Natural killer cell (primary cell): ENCODE results near the gene SERTAD3. TPM values are rescaled to one million over a fixed set of nuclear protein-coding genes. Genes with fewer than 3 reads are reported as not detected.

Source experiments
- ATAC-seq, 3 donors: fragments of 150-1000 bp in 2 of 3; fragments of 200-7000 bp in 1 of 3; cut with Tn5 transposase; 1 replicate in 1 of 3; 2 replicates in 2 of 3; pipeline ENCODE4 v1.10.0; 2021; ENCODE audit warnings: mild to moderate bottlenecking in 2 of 3, moderate library complexity in 2 of 3
- DNase-seq, 2 donors: peaks; one replicate each; pipeline versions ENCODE4 v3.0.0 to v3.0.0-alpha.2; 2013 to 2021; ENCODE audit warnings: mixed read lengths in 1 of 2
- H3K27ac ChIP-seq: one replicate; pipeline ENCODE4 v1.5.1; 2013; ENCODE audit warnings: mild to moderate bottlenecking, low read length
- H3K27me3 ChIP-seq: one replicate; pipeline ENCODE4 v1.6.1; 2013; ENCODE audit warnings: low read length; ENCODE audit not compliant: control insufficient read depth, insufficient read depth
- H3K36me3 ChIP-seq: one replicate; pipeline ENCODE4 v1.6.1; 2013; ENCODE audit warnings: low read length; ENCODE audit not compliant: control insufficient read depth, insufficient read depth
- H3K4me1 ChIP-seq: one replicate; pipeline ENCODE4 v1.6.1; 2013; ENCODE audit warnings: low read length; ENCODE audit not compliant: control insufficient read depth, insufficient read depth
- H3K4me3 ChIP-seq: one replicate; pipeline ENCODE4 v1.5.1; 2013; ENCODE audit warnings: low read length
- H3K9me3 ChIP-seq: one replicate; pipeline ENCODE4 v1.6.1; 2013; ENCODE audit warnings: low read length; ENCODE audit not compliant: control insufficient read depth, insufficient read depth
- H3K27ac Mint-ChIP-seq, 2 donors: one replicate each; pipeline ENCODE4 v1.8.0; 2022; ENCODE audit warnings: mild to moderate bottlenecking in 2 of 2, mixed read lengths in 2 of 2, moderate library complexity in 1 of 2
- H3K27me3 Mint-ChIP-seq, 2 donors: one replicate each; pipeline ENCODE4 v1.8.0; 2022; ENCODE audit warnings: low read depth in 2 of 2, mixed read lengths in 2 of 2
- H3K36me3 Mint-ChIP-seq: one replicate; pipeline ENCODE4 v1.8.0; 2022; ENCODE audit warnings: mixed read lengths
- H3K4me1 Mint-ChIP-seq, 2 donors: one replicate each; pipeline ENCODE4 v1.8.0; 2022; ENCODE audit warnings: mixed read lengths in 2 of 2
- H3K4me3 Mint-ChIP-seq: one replicate; pipeline ENCODE4 v1.8.0; 2022; ENCODE audit warnings: mild to moderate bottlenecking, moderate library complexity, mixed read lengths
- H3K9me3 Mint-ChIP-seq, 2 donors: one replicate each; pipeline ENCODE4 v1.8.0; 2022; ENCODE audit warnings: mixed read lengths in 2 of 2
- CTCF ChIP-seq: fragments of 200-600 bp; IDR thresholded peaks from one replicate; pipeline ENCODE4 v1.8.0; 2022; ENCODE audit warnings: antibody characterized with exemption
- WGBS: methylation state at CpG from one replicate; pipeline ENCODE4 v1.1.7; 2013; ENCODE audit warnings: missing lambda C conversion rate; ENCODE audit not compliant: insufficient coverage; 5-methylcytosine and 5-hydroxymethylcytosine counted together
- intact Hi-C: fragments of 100-400 bp; cut with micrococcal nuclease; formaldehyde crosslinking; loops from one replicate; pipeline ENCODE4 v1.14.2; 2022
- total RNA-seq, 4 donors: library from RNA; stranded (reverse); fragments of 120-200 nt in 1 of 4; gene quantifications; one replicate each; pipeline versions ENCODE4 v1.2.3 to v1.2.4, GENCODE V29; 2013 to 2022

Gene SERTAD3
- total RNA-seq, 3 donors from 2014 or later (not counting 1 experiment from before 2014, with no cell fraction given): 57.3 to 102 (median 83.3) TPM

- Histone ChIP-seq H3K4me1 (peaks cover 26% of the 10 kb centered on the region), H3K27me3 (no peaks in the 10 kb centered on the region), H3K4me3 (peak within 1 kb of the TSS; percentile 71), H3K27ac (peak within 1 kb of the TSS; percentile 95), H3K36me3 (peaks cover 10% of the 10 kb centered on the region), H3K9me3 (no peaks in the 10 kb centered on the region)
- peaks cover 21 to 31% of the 10 kb centered on the region in 2 donors for H3K4me1 Mint-ChIP-seq
- no peaks in the 10 kb centered on the region for H3K27me3 Mint-ChIP-seq
- no peaks in the 10 kb centered on the region for H3K9me3 Mint-ChIP-seq
- peak; percentile 88 to 98 (median 88) for ATAC-seq
- peak; percentile 100 for DNase-seq
- intact Hi-C loops: loop anchor here (1.0 kb wide), 3 partner anchors 19 to 41 kb away; partner anchors contain the start of gene SERTAD3
- WGBS: under 1% methylated on average over 73 of the region's 75 CpGs
- peak; percentile 73 for TF ChIP-seq CTCF
- H3K27ac Mint-ChIP-seq: peak within 1 kb of the TSS; percentile 91 to 94
- H3K36me3 Mint-ChIP-seq: no peaks in the 10 kb centered on the region
- peak within 1 kb of the TSS; percentile 94 for H3K4me3 Mint-ChIP-seq
These were observed 18.5 kb downstream of the SERTAD3 start, which contains the start of gene SERTAD1 for GRCh38 chr19:40425450-40426287. SERTAD1 (minus strand) TSS chr19:40425992; CDS start chr19:40423546, 2,446 bp downstream.

DNA sequence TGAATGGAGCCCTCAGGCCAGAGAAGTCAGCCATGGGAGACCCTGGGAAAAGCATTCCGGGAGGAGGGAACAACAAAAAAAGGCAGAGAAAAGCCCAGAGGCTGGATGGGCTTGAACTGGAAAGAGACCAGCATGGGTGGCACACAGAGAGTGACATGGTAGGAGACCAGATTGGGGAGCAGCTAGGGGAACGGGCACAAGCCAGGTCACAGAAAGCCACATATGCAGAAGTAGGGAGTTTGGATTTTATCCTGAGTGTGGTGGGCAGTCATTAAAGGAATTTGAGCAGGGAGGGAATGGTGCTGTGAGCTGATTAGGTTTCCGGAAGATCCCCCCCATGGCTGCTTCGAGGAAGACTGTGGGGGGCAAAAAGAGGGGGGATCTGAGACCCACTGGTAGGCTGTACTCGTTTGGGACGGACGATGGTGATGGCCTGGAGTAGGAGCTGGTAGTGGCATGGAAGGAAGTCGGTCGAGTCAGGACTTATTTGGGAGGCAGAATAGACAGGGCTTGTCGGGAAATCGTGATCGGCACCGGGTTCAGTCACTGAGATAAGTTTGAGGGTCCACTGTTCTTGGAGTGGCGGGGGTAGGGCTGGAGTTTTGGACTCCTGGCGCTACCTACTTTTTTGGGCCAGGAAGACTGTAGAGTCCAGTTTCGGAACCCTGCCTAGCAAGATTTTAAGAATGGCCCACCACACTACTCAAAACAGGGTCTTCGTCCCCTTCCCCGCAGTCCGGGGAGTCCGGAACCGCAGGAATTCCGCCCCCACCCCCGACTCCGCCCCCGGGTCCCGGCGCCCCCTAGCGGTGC, 19.3 kb downstream of the SERTAD3 start:
- intact Hi-C loops: loop anchor here (1.0 to 5.0 kb wide), 2 partner anchors 21 to 172 kb away; no protein-coding TSS in a partner anchor
- Histone ChIP-seq H3K27ac (peak overlapping the region; percentile 95), H3K27me3 (no peaks in the 10 kb centered on the region), H3K4me1 (peaks cover 30% of the 10 kb centered on the region), H3K36me3 (peaks cover 10% of the 10 kb centered on the region), H3K9me3 (no peaks in the 10 kb centered on the region), H3K4me3 (peak overlapping the region; percentile 71)
- peak overlapping the region; percentile 91 to 94 for H3K27ac Mint-ChIP-seq
- H3K36me3 Mint-ChIP-seq: no peaks in the 10 kb centered on the region
- ATAC-seq: no peak
- DNase-seq: peak in 1 of 2 donors; percentile 46
- 3% methylated on average over 27 of the region's 28 CpGs for WGBS
- H3K4me1 Mint-ChIP-seq: peaks cover 21 to 34% of the 10 kb centered on the region in 2 donors
- no peak for TF ChIP-seq CTCF
- no peaks in the 10 kb centered on the region for H3K9me3 Mint-ChIP-seq
- peak overlapping the region; percentile 94 for H3K4me3 Mint-ChIP-seq
- H3K27me3 Mint-ChIP-seq: no peaks in the 10 kb centered on the region

DNA sequence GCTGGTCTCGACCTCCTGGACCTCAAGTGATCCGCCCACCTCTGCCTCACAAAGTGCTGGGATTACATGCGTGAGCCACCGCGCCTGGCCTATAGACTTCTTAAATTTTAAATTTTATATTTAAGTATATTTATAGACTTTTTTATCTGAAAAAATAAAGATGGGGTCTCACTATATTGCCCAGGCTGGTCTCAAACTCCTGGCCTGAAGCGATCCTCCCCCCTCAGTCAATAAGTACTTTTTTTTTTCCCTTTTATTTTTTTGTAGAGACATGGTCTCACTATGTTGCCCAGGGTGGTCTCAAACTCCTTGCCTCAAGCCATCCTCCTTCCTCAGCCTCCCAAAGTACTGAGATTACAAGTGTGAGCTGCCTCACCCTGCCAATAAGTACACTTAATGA, 20.2 kb downstream of the SERTAD3 start:
- no peaks in the 10 kb centered on the region for H3K27me3 ChIP-seq
- peak overlapping the region; percentile 91 to 94 for H3K27ac Mint-ChIP-seq
- no peaks in the 10 kb centered on the region for H3K36me3 Mint-ChIP-seq
- peaks cover 21 to 36% of the 10 kb centered on the region in 2 donors for H3K4me1 Mint-ChIP-seq
- H3K9me3 Mint-ChIP-seq: no peaks in the 10 kb centered on the region
- WGBS: 91% methylated on average over 2 of the region's 6 CpGs
- intact Hi-C loops: loop anchor here (5.0 kb wide), 1 partner anchor 173 kb away; no protein-coding TSS in a partner anchor
- no peaks in the 10 kb centered on the region for H3K27me3 Mint-ChIP-seq
- peaks cover 10% of the 10 kb centered on the region for H3K36me3 ChIP-seq
- TF ChIP-seq CTCF: no peak
- DNase-seq: no peak
- peaks cover 30% of the 10 kb centered on the region for H3K4me1 ChIP-seq
- H3K4me3 Mint-ChIP-seq: peak overlapping the region; percentile 64
- H3K27ac ChIP-seq: no peak overlapping the region
- H3K9me3 ChIP-seq: no peaks in the 10 kb centered on the region
- no peak for ATAC-seq
- no peak overlapping the region for H3K4me3 ChIP-seq
